Stimulated activated CD8-positive, alpha-beta memory T cell treated with anti-CD3 and anti-CD28 coated beads, Interleukin-12 subunit alpha, Interleukin-12 subunit beta, amount 100 ng/mL, for 1 hour (primary cell): Measurements from ENCODE around the gene NACC2.
"Not testable (repeated sequence)": the region's sequence is repeated elsewhere in the genome, so short reads cannot be mapped to it uniquely, and the experiment has no call there.

Experiments used
- DNase-seq: peaks from one replicate; pipeline ENCODE4 v3.0.0-alpha.2; 2020; ENCODE audit warnings: low read depth

NACC2 gene

GRCh38 chr9:136080716-136081112 is 14.4 kb downstream of the NACC2 start:
- DNase-seq = no peak

DNA sequence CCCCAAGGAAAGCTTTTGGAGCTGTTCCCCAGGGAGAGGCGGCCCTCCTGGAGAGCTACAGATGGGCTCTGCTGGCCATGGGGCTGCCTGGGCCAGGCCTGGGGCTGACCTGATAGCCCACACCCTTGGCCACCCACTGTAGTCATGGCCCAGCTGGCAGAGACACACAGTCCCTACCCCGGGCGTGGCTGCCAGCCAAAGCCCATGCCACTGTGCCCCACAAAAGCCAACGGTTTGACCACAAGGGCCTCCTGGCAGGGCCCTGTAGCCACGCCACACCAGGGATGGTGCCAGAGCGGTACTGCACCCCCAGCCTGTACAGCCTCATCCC is 15.2 kb downstream of the NACC2 start:
- DNase-seq = no peak

- no peak for DNase-seq
These were observed 15.7 kb downstream of the NACC2 start for GRCh38 chr9:136079211-136079915.

- DNase-seq = no peak
These were observed 16.5 kb downstream of the NACC2 start for GRCh38 chr9:136078498-136079011.

GRCh38 chr9:136078024-136078423 is 17.1 kb downstream of the NACC2 start:
- no peak for DNase-seq

GRCh38 chr9:136077491-136077890 is 17.6 kb downstream of the NACC2 start:
- DNase-seq = no peak

DNA sequence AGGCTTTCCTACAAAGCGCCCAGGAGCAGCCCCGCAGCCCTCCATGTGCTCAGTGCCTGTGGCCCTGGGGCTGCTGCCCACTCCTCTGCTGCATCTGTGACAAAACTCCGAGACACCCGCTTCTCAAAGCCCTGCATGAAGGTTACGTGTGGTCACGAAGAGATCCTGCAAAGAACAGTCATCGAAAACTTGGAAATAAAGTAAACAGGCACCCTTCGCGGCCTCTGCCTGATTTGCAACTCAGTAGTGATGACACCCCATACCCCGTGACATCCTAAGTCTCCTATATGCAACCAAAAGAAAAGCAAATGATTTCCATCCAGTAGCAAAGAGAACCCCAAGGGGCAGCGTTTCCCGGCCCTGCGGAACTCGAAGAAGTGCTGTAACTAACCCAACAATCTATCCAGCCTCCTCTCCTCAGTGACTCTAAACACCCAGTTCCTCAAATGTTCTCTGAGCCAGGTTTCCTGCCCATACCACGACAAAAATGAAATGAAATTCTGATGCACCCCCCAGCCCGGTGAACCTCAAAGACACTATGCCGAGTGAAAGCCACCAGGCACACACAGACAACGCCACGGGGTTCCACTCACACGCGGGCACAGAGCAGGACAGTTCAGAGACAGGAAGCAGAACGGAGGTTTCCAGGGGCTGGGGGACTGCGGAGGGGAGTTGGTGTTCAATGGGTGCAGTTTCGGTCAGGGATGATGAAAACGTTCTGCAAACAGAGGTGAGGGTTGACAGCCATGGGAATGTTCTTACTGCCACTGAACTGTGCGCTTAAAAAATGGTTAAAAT is 19.0 kb downstream of the NACC2 start:
- no peak for DNase-seq

GRCh38 chr9:136075134-136075841 is 19.8 kb downstream of the NACC2 start:
- DNase-seq = no peak

- no peak for DNase-seq
These were observed 20.4 kb downstream of the NACC2 start for GRCh38 chr9:136074706-136075105.

DNA sequence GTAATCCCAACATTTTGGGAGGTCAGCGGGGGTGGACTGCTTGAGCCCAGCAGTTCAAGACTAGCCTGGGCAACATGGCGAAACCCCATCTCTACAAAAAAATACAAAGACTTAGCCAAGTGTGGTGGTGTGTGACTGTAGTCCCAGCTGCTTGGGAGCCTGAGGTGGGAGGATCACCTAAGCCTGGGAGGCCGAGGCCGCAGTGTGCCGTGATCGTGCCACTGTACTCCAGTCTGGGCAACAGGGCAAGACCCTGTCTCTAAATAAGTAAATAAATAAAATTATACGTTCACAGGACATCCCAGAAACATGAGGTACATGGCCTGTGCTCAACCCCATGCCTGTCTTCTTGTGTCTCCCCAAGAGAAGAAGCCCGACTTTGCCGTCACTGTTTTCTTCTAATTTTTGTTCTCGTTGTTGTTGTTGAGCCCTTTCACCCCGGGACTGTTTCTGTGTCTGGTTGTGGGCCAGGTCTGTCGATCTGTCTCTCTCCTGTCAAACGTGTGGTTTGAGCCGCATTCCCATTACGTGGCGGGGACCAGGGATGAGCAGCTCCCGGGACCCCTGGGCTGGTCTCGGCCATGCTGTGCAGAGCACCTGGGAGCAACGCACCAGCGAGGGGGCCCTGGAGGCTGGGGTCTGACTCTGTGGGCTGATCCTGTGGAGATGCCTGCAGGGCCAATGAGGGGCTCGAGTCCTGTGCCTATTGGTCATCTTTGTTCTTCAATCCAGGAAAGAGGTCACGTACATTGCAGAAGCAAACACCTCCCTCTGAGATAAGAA is 32.2 kb downstream of the NACC2 start:
- no peak for DNase-seq

- DNase-seq = not testable (repeated sequence)
These were observed 33.2 kb downstream of the NACC2 start for GRCh38 chr9:136061916-136062315.

DNA sequence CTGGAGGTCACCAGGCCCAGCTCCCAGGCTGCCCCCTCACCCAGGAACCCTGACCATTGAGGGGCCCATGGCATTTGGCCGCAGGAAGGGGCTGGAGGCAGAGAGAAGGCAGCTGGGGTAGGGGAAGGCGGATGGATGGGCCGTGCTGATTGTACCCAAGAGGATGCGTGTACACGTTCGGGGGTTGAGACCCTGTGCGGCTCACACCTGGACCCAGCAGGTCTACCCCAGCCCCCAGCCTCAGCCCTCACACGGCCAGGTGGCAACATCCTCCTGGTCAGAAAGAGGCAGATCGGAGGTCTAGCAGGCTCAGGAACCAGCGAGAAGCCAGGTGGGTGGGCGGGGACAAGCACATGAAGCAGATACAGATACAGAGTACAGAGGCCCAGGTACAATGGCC is 33.7 kb downstream of the NACC2 start:
- no peak for DNase-seq

DNA sequence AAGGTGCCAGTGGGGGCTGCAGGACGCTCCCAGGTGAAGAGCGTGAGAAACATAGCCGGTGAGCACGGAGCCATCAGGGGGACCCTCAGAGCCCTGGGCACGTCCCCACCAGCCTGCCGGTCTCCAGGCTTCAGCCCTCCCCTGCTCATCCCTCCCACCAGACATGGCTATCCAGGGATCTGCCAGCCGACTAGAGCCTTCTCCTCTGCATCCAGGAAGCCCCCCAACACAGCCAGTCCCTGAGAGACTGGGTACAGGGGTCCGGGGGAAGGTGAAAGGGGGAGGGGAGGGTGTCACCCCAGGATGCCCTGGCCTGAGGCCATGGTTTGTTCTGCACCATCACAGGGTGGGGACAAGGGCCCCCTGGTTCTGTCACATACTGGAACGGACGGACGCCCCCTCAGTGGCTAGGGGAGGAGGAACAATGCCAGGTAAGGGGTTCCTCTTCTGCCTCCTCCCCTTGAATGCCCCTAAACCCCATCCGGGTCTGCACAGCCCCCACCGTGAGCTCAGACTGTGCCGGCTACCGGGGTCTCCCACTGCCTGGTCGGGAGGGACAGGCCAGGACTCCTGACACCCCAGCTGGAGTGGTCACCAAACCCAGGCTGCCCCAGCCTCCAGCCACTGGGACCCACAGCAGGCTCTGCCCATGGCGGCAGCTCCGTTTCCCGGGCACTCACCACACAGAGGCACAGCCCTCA is 34.3 kb downstream of the NACC2 start:
- DNase-seq = no peak

- no peak for DNase-seq
These were observed 35.0 kb downstream of the NACC2 start for GRCh38 chr9:136059851-136060670.

DNA sequence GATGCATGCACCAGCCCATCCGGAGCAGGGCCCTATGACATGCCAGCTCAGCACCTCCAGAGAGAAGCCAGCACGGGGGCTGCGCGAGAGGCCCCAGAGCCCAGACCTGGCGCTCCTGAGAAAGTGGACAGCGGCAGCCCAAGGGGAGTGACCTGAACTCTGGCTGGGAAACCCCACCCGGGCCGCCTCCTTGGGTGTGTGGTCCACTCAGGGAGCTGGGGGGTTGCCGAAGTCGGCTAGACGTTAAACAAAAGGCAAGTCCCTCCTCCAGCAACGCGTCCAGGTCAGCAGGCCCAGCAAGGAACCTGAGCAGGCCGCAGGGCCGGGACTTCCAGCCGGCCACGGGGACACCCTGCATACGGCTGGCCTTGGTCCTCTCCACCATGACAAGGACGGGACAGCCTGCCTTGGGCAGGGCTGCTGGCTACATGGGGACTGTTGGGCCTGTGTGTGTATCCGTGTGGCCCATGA is 35.7 kb downstream of the NACC2 start:
- DNase-seq = no peak

DNA sequence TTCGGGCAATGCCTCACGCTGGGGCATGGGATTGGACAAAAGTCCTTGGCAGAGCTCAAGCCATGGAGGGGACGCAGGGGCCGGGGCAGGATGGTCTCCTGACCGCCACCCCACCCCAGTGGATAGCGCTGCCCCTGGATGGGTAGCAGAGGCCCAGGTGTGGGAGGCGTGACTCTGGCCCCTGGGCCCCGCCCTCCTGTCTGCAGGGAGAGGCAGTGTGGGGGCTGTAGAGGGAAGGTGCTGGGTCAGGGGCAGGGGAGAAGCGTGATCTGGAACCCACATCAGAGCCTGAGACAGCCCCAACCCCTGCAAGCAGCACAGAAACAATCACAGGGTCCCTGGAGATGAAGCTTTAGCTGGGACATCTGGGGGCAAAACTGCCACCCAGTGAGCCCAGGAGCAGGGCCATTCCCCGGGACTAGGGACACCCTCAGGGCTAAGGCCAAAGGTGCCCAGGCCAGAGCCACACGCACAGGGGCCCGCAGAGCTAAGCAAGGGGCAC is 36.2 kb downstream of the NACC2 start:
- DNase-seq = no peak

- DNase-seq = no peak
These were observed 37.0 kb downstream of the NACC2 start for GRCh38 chr9:136058084-136058483.

DNA sequence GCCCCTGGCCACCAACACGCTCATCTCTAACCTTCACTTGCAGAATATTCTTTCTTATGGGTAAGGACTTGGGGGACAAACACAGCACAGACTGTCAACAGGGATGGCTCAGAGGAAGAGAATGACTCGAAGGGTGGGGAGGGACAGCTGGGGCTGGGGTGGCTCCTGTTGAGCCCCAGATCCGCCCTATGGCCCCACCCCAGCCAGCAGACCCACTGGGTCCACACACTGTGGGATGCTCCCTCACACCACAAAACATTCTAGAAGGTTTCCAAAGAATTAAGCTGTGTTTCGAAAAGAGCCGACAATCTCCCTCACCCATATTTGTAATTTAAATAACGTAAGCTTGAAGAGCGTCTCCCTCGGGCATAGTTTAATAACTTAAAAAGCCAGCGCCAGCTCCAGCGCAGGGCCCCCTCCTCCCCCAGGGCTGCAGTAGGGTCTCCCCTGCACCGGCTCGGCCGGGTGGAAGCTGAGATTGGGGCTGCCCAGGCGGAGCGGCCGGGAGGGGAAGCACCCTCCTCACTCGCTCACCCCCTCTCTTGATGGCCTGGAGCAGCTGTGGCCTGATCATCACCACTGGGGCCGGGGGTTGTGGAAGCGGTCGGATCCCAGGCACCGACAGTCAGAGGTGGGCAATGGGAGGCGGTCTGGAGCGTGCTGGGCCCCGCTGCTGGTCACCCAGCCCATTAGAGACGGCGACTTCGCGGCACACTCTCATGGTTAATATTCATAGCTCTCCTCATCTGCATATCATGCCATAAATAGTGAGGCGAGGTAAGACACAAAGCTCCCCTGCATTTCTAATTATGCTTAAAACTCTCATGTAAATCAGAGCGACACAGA is 37.6 kb downstream of the NACC2 start:
- no peak for DNase-seq

GRCh38 chr9:136056546-136057235 is 38.4 kb downstream of the NACC2 start:
- DNase-seq = no peak
